ENCODE data around the gene KLK14.

Gene KLK14

DNA sequence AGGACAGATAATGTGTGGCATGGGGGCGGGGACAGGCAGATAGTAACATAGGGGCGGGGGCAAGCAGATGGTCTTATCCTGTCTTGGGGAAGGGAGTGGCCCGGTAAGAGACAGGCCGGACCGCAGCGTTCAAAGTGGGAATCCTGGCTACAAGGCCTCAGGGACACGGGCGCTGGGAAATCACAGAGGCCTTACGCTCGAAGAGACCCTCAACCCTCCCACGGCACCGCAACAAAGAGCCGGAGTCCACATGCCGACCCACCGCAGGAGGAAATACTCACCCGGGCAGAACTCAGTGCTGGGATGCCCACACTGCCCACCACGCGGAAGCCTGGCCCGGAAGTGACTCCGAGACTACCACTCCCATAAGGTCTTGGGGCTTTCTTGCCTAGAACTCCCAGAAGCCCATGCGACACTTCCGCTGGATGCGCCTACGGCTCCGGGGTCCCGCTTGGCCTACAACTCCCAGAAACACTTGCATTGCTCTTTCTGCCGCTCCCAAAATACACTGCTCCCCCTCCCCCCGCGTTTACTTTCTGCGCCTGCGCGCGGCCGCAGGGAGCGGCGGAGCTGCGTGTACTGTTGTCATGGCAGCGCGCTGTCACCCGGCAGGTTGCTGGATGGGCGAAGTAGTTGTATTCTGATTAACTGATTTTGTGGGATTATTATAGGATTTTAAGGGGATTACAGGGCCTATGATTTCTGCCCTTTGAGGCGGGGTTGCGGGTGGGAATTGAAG lies 25.5 kb upstream of the KLK14 start, which contains the start of gene CTU1:
Gene CTU1, minus strand, starts transcription at position 344 of the 739 bp plus-strand sequence. CDS start 3,840 bp downstream, outside the sequence.
- DNase-seq, result peak; percentile 98

DNA sequence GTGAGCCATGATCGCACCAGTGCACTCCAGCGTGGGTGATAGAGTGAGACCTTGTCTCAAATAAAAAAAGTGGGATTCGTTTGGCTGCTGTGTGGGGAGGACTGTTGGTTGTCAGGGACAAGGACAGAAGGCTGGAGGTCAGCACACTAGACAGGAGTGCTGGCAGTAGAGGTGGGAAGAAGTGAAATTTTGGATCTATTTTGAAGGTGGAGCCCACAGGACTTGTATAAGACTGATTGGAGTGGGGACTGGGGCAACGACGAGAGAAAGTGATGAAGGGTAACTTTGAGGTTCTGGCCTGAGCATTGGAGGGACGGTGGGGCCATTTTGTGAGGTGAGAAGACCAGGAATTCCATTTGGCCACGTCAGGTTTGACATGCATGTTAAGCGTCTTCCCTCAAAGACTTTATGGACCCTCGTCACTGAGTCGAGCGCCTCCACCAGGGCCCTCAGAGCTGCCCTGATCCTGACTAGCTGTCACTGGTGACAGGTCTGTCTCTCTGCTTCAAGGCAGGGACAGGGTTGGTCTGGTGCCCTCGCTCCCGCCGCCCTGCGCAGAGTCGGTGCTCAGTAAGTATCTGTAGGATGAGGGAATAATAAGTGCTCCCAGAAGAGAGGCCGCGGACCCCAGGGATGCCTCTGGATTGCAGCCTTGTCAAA lies 24.8 kb upstream of the KLK14 start:
- no peak for DNase-seq

DNA sequence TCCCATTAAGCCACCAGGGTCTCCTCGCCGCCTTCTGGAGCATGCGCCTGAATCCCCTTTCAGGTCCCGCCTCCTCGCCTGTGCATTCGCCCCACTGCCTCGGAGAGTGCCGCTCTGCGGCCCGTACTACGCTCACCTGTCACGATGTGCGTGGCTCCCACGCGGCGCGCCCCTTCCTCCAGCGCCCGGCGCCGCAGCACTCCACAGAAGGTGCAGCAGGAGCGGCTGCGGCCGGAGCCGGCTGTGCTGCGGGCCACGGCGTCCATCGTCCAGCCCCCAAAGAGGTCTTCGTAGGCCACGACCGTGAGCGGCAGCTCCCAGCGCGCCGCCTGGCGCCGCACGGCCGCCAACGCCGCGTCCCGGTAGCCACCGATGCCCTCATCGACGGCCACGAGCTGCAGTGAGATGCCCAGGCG lies 21.2 kb upstream of the KLK14 start:
- DNase-seq, result no peak

DNA sequence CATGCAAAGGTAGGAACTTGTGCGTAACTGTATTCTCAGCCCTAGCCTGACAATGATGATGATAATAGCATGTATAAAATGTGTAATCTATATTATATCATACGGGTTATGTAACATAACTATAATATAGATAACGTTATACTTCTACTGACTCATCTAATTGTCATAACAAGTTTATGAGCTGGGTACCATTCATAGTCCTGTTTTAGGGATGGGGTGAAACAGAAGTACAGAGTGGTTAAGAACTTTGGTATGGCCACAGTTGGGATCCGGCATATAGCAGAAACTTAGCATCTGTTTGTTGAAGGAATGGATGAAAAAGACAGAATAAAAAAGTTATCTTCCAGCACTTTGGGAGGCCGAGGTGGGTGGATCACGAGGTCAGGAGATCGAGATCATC lies 20.3 kb upstream of the KLK14 start:
- no peak for DNase-seq

DNA sequence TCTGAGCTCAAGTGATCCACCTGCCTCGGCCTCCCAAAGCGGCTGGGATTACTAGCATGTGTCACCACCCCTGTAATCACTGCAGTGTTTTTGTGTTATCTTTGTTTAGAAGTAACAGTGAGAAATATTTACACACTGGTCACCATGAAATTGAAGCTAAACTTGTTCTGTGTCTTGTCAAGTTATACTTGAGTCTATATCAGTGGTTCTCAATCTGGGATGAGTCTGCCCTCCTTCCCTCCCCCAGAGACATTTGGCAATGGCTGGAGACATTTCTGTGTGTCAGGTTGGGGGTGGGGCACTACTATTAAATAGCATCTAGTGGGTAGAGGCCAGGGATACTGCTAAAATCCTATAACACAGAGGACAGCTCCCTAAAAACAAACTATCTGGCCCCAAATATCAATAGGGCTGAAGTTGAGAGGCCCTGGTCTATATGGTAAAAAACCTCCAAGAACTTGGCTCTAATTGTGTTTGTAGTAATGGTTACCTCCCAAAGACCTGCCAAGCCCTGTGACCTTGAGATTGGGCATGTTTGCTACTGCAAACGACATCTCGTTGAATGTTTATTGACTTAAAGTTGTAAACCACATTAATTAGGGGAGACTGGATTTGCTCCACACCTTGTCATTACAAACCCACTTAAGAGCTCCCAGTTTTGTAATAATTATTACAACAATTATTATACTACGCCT lies 18.6 kb upstream of the KLK14 start:
- DNase-seq, result no peak

DNA sequence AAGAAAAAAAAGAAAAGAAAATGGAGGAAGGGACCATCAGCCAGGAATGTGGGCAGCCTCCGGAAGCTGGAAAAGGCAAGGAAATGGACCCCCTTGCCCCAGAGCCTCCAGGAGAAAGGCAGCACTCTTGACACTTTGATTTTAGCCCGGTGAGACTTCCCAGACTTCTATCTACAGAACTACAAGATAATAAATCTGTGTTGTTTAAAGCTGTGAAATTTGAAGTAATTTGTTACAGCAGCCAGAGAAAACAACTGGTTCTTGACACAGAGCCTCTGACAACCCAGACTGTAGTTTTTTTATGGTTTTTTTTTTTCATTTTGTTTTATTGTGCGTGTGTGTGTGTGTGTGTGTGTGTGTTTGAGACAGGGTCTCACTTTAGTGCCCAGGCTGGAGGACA lies 17.9 kb upstream of the KLK14 start:
- DNase-seq, result no peak

DNA sequence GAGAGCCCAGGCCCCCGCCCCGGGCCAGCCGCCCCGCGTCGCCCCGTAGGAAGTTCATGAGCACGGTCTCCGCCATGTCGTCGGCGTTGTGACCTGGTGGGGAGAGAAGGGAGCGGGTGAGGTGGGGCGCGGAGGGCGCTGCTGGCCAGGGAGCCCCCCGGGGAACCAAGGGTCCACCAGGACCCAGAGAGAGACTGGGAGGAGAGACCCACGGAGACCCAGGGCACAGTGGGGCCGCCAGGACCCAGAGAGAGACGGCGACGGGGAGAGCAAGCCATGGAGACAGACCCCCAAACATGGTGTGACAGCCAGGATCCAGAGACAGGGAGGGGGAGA lies 16.3 kb upstream of the KLK14 start:
- no peak for DNase-seq

DNA sequence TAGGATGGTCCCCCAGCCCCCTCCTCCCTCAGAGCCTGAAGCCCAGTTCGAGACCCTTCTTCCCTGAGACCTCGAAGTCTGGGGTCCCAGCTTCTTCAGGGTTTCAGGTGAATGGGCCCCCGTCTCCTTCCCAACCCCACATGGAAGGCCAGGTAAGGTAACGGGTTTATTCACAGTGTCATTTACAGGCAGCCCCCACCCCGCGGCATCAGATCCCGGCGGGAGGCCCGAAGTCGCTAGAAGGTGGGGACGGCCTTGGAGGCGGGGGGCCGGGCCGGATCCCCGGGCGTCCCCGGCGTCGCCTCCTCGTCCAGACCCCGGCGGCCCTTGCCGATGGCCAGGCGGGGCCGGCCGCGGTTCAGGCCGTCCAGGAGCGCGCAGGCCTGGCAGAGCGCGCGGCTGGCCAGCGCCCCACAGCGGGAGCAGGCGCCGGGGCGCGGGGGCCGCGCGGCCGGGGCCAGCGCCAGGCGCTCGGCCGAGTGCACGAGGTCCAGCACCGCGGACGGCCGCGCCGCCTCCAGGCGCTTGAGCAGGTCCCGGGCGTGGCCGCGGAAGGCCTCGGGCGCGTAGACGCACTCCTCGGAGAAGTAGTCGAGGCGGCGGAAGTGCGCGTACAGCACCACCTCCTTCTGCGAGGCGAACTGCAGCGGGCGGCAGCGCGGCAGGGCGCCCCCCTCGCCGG lies 15.8 kb upstream of the KLK14 start:
- DNase-seq, result no peak

DNA sequence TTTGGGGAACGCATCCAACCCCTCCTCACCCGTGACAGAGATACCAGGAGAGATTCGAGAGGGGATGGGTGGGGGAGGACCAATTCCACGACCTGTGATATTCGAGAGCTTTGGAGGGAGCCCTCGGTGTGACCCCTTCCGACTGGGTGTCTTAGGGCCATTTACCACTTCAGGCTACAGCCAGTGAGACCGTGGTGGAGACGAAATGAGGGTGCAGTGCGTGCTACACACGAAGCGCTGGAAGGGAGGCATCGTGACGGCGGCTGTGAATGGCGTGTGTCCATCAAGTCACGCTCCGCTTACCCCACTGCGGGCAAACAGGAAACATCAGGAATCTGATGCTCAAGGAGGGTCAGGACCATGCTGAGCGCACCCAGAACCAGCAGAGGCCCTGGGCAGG lies 15.1 kb upstream of the KLK14 start:
- no peak for DNase-seq

DNA sequence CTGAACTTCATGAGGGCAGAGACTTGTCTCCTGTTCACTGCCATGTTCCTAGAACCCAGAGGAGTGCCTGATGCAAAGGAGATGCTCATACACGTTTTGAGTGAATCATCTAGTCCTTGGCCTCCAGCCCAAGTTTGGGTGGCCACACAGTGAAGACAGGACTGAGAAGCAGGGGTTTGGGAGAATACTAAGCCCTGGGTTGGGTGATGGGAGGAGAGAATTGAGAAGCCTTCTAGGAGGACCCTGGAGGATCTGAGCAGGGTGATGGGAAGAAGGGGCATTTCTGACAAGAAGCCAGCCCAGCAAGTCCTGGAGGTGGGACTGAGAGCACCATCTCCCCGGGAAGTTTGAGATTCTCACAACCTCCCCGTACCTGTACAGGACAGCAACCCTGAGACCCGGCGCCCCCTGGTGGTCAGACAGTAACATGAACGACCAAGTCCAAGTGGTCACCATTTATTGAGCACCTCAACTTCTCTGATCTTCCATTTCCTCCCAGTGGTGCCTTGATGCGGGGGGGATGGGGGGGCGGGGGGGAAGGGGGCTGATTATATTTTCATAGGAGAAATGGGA lies 14.6 kb upstream of the KLK14 start:
- peak; percentile 38 for DNase-seq

DNA sequence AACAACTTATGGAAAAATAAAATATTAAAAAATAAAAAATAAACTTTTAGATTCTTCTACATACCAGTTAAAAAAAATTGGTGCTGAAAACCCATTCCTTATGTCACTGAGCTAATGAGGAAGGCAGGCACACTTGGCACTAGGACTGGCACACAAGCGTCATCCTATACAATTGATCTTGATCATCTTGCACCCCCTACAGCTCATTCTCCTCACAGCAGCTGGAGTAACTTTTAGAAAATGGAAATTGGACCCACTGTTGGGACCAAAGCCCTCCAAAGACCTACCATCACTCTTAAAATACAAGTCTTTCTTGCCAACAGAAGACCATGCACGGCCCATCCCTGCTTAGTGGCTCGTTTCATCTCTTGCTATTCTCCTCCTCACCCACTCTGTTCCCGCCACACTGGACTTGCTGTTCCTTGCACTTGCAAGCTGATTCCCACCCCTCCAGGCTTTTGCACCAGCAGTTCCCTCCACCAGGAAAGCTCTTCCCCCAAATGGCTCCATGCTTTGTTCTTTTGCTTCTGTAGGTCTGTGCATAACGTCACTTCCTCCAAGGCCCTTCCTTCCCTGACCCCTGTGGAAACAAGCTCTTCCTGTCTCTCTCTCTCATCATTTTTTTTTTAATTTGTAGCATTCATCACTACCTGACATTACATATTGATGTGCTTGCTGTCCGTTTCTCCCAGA lies 13.9 kb upstream of the KLK14 start:
- peak; percentile 13 for DNase-seq

DNA sequence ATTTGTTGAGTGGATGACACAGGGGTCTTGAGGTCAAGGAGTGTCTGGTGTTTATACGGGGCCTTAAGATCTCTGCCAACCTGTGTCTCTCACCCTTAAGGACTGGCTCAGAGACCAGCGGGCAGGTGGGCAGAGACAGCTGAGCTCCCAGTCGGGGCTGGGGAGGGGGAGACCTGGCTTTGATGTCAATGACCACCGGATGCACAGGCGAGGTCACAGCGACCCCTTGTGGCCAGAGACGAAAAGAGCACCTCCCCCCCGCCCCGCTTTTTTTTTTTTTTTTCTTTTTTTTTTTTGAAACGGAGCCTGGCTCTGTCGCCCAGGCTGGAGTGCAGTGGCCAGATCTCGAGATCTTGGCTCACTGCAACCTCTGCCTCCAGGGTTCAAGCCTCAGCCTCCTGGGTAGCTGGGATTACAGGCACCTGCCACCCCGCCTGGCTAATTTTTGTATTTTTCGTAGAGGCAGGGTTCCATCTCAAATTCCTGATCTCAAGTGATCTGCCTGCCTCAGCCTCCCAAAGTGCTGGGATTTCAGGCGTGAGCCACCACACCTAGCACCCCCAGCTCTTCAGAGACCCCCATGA lies 12.1 kb upstream of the KLK14 start:
- peak; percentile 51 for DNase-seq

DNA sequence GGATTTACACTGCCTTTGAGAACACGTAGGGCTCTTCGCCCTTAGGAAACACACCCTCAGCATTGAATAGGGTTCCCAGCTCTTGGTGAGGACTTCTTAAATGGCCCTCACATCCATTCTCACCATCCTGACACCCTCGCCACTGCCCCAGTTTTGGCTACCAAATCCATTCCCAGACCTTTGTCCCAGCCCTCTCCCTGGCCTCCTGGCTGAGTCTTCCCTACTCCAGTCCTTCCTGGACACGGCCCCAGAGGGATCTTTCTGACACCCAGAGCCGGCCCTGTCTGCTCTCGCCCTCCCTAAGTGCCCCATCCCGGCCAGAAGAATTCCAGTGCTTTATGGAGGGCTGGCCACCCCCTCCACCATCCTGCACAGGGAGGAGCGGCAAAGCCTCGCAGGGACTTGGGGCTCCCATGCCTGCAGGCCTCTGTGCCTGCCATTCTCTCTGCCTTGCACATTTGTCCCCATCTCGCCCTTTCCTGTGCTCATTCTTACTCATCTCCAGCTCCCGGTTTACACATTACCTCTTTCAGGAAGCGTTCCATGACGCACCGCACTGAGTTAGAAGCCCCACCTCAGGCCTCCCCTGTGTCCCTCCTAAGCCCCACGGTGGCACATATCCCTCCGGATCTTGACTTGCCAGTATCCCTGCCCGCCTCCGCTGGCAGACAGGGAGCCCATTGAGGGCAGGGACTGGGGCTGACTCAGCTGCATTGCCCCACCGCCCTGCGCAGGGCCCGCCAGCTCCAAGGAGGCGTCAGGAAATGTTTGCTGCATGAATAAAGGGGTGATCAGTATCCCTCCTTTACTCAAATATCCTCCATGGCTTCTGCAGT lies 11.0 kb upstream of the KLK14 start:
- DNase-seq, result no peak

DNA sequence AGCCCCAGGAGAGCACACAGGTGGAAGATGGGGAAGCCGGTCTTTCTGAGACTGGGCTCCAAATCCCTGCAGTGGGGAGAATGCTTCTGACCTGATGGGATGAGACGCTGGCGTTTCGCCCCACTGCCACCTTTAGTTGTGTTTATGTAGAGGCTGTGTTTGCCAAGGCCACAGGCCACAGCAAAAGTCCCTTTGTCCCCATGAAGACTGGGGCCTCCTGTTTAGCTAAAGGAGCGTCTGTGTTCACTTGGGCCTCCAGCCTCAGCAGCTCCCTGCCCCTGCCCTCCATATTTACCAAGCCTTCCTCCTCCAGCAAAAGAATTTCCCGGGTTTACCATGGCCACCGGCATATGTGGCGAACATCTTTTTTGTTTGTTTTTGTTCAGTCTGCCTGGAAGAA lies 10.4 kb upstream of the KLK14 start:
- peak; percentile 32 for DNase-seq

DNA sequence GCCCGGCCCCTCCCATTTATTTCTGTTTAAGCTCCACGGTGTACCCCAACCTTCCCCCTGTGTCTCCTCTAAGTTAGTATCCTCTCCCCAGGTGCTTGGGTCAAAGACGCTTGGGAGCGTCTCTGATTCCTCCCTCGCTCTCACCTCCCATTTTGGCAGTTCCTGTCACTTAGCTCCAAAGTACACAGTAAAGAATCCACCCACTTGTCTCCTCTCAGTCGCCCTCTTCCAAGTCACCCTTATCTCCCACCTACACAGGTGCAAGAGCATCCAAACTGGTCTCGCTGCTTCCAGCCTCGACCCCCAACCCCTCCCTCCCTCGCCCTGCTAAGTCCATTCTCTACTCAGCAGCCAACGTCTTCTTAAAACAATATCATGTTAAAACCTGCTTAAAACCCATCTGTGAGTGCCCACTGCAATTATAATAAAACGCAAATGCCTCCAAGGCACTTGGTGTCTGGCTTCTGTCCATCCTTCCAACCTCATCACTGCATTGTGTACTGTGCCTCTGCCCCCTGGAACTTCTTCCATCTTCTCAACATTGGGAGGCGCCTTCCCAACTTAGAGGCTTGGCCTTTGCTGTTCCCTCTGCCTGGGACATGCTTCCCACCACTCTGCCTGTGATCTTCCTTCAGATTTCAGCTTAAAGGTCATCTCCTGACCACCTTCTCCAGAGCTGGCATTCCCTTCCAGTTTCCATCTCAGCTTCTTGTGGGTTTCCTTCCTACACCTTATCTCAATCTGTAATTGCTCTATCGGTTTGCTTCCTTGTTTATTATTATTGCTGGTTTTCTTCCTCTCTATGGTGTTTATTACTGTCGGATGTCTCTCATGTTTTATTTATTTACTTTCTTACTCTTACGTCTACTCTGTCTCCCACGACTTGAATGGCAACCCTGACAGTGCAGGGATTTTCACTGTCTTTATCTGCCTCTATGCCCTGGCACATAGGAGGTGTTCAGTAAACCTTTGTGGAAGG lies 9.5 kb upstream of the KLK14 start:
- DNase-seq, result peak; percentile 65

DNA sequence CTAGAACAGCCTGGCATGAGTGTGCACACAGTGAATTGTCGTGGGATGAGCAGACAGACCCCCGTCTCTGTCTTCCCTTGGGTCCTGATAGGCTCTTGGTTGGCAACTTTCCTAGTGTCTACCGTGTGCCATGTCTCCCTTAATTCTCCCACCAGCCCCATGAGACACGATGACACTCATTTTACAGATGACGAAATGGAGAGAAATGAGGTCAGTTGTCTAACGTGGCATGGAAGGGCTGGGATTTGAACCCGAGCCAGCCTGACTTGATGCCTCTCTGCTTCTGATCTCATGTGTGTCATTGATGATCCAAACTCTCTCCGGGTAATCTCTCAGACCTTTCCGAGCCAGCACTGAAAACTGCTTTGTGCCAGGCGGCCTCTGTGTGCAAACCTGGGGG lies 8.4 kb upstream of the KLK14 start:
- DNase-seq, result peak; percentile 27

DNA sequence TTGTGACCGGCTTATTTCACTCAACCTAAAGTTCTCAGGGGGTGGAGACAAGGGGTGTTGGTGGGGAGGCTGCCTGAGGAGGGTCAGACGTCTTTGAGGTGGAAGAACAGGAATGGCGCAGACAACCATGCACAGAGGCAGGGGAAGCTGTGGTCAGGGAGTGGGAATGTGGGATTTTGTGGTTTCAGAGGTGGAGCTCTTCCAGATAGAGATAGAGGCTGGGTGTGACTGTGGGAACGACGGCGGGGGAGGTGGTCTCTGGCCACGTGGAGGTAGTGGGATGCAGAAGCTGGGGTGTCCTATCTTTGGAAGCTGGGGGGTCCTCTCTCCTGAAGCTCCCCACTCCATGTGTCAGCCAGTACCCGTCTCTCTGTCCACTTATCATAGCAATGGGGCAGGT lies 7.8 kb upstream of the KLK14 start:
- peak; percentile 71 for DNase-seq

DNA sequence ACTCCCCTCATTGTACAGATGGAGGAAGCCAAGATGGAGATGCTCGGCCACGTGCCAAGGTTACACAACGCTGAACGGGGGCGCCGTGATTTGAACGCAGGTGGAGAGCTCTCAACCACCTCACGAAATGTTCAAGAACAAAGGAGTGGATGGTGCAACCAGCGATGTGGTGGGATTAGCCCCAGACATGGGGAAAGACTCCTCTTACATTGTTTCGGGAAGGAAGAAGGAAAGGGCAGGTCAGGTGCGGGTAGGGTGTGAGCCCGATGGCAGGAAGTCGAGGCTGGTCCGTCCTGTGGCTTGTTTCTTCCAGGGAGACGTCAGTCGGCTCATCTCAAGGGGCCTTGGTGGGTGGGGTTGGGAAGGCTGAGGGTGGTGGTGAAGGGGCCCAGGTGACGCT lies 7.1 kb upstream of the KLK14 start:
- DNase-seq, result peak; percentile 96

DNA sequence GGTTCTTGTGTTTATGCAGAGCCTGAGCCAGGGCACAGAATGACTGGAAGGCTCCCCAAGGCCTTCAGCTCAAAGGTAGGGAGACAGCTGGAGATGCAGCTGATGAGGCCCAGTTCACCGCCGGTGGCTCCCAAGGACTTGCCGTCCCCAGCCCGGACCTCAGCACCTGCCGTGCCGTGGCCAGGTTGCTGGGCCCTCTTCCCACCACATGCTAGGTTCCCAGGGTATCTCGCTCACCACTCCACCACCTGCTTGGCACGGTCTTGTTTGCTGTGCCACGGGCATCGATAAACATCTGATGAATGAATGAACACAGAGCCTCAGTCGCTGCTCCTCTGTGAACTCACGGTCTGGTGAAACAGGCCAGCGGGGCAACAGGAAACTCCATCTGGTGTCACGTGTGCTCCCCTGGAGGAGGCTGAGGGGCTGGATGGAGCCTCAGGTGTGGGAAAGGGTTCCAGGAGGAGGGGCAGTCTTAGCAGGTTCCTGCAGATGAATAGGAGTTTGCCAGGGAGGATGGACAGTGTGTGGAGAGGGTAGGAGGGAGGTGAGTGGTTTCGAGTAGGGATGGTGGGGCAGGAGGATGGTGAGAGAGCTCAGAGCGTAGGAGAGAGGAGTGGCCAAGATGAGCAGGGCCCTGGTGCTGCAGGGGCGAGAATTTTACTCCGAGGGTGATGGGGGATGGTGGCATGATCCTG lies 3.6 kb upstream of the KLK14 start:
- peak; percentile 82 for DNase-seq

All from NCI-H2029 (cell line).